GM23338 (cell line): ENCODE measurements around the gene ADIPOR2. TPM values are rescaled to one million over a fixed set of nuclear protein-coding genes. Genes with fewer than 3 reads are reported as not detected.

Experiments used
- ATAC-seq: fragments of 200-7000 bp; cut with Tn5 transposase; 3 replicates; pipeline ENCODE4 v1.9.1; 2020
- DNase-seq: peaks from one replicate; pipeline ENCODE4 v3.0.0-alpha.2; 2015; ENCODE audit warnings: low spot score
- H2AFZ ChIP-seq: fragments of 200-600 bp; sonication (generic); 2 replicates; pipeline ENCODE4 v1.8.0; 2016; ENCODE audit warnings: antibody characterized with exemption, mild to moderate bottlenecking, moderate library complexity
- H3F3A ChIP-seq: fragments of 200-600 bp; sonication (generic); replicated peaks from 2 replicates; pipeline ENCODE4 v1.8.0; 2017; ENCODE audit warnings: antibody characterized with exemption, mixed run types, low read depth
- H3K27ac ChIP-seq: fragments of 200-600 bp; sonication (generic); 2 replicates; pipeline ENCODE4 v1.6.1; 2016; ENCODE audit warnings: low read depth
- H3K27me3 ChIP-seq: fragments of 200-600 bp; sonication (generic); 2 replicates; pipeline ENCODE4 v1.8.0; 2016; ENCODE audit warnings: mild to moderate bottlenecking, mixed run types, moderate library complexity; ENCODE audit not compliant: insufficient read depth
- H3K36me3 ChIP-seq: fragments of 200-600 bp; sonication (generic); 2 replicates; pipeline ENCODE4 v1.8.0; 2016; ENCODE audit warnings: mild to moderate bottlenecking; ENCODE audit not compliant: insufficient read depth
- H3K4me1 ChIP-seq: fragments of 200-600 bp; sonication (generic); 2 replicates; pipeline ENCODE4 v1.8.0; 2016; ENCODE audit warnings: mild to moderate bottlenecking, moderate library complexity; ENCODE audit not compliant: insufficient read depth
- H3K4me2 ChIP-seq: fragments of 200-600 bp; sonication (generic); 2 replicates; pipeline ENCODE4 v1.7.1; 2017; ENCODE audit warnings: mixed run types
- H3K4me3 ChIP-seq: fragments of 200-600 bp; sonication (generic); 2 replicates; pipeline ENCODE4 v1.6.1; 2016; ENCODE audit warnings: mixed run types
- H3K79me2 ChIP-seq: fragments of 200-600 bp; sonication (generic); replicated peaks from 2 replicates; pipeline ENCODE4 v1.8.0; 2017; ENCODE audit warnings: mild to moderate bottlenecking; ENCODE audit not compliant: insufficient read depth
- H3K9me2 ChIP-seq: fragments of 200-600 bp; sonication (generic); 2 replicates; pipeline ENCODE4 v1.8.0; 2017; ENCODE audit not compliant: insufficient read depth
- H4K20me1 ChIP-seq: fragments of 200-600 bp; sonication (generic); replicated peaks from 2 replicates; pipeline ENCODE4 v1.8.0; 2017; ENCODE audit warnings: mild to moderate bottlenecking; ENCODE audit not compliant: insufficient read depth
- H3K27ac Mint-ChIP-seq: 2 replicates; pipeline ENCODE4 v1.8.0; 2020; ENCODE audit warnings: inconsistent platforms, mild to moderate bottlenecking, moderate library complexity, mixed read lengths
- H3K27me3 Mint-ChIP-seq: 3 replicates; pipeline ENCODE4 v1.8.0; 2022; ENCODE audit warnings: low read depth, mild to moderate bottlenecking, moderate library complexity, mixed read lengths, inconsistent platforms; ENCODE audit not compliant: insufficient read depth, poor library complexity
- H3K36me3 Mint-ChIP-seq: 3 replicates; pipeline ENCODE4 v1.8.0; 2021; ENCODE audit warnings: low read depth, mild to moderate bottlenecking, inconsistent platforms, moderate library complexity, mixed read lengths
- H3K4me1 Mint-ChIP-seq: 3 replicates; pipeline ENCODE4 v1.8.0; 2020; ENCODE audit warnings: mild to moderate bottlenecking, inconsistent platforms, mixed read lengths
- H3K4me3 Mint-ChIP-seq: 3 replicates; pipeline ENCODE4 v1.8.0; 2021; ENCODE audit warnings: moderate library complexity, mild to moderate bottlenecking, inconsistent platforms, mixed read lengths
- H3K9me3 Mint-ChIP-seq: 3 replicates; pipeline ENCODE4 v1.8.0; 2020; ENCODE audit warnings: moderate library complexity, mild to moderate bottlenecking, inconsistent platforms, mixed read lengths
- CREB1 ChIP-seq: fragments of 250-450 bp; sonication (Bioruptor Pico); IDR thresholded peaks from 2 replicates; pipeline ENCODE4 v1.5.0; 2020; ENCODE audit warnings: low read depth, mild to moderate bottlenecking, moderate library complexity
- CTCF ChIP-seq, 2 experiments: fragments of 200-600 bp in 1 of 2; sonication (generic) in 1 of 2; conservative IDR thresholded peaks; 2 replicates each; pipeline versions ENCODE4 v1.5.1 to v1.6.1; 2016 to 2017; ENCODE audit warnings: antibody characterized with exemption in 2 of 2, low read depth in 2 of 2, mild to moderate bottlenecking in 2 of 2, moderate library complexity in 1 of 2
- ETS1 ChIP-seq: IDR thresholded peaks from 2 replicates; pipeline ENCODE4 v1.6.1; 2016; ENCODE audit warnings: antibody characterized with exemption
- EZH2phosphoT487 ChIP-seq: fragments of 200-600 bp; sonication (generic); IDR thresholded peaks from one replicate; pipeline ENCODE4 v1.8.1; 2018; ENCODE audit warnings: antibody characterized with exemption; ENCODE audit not compliant: unreplicated experiment
- POLR2AphosphoS5 ChIP-seq: IDR thresholded peaks from 2 replicates; pipeline ENCODE4 v1.6.1; 2016; ENCODE audit warnings: antibody characterized with exemption, low read depth
- REST ChIP-seq: IDR thresholded peaks from one replicate; pipeline ENCODE4 v1.6.1; 2018; ENCODE audit warnings: antibody characterized with exemption; ENCODE audit not compliant: unreplicated experiment
- STAT1 ChIP-seq: IDR thresholded peaks from one replicate; pipeline ENCODE4 v1.6.1; 2016; ENCODE audit warnings: antibody characterized with exemption; ENCODE audit not compliant: unreplicated experiment
- ZNF114 ChIP-seq: fragments of 250-450 bp; sonication (Bioruptor Pico); IDR thresholded peaks from 2 replicates; pipeline ENCODE4 v1.5.0; 2020; ENCODE audit warnings: mild to moderate bottlenecking, moderate library complexity
- polyA plus RNA-seq: library from polyadenylated mRNA; unstranded; fragments of >200 nt; fragmentation: Nextera tagmentation; extraction: Ambion mirVana; gene quantifications from 2 replicates; pipeline ENCODE4 v1.2.1, GENCODE V29; 2016
- total RNA-seq: library from RNA; depleted of rRNA; stranded (reverse); fragments of >200 nt; shearing (Covaris generic); gene quantifications from 2 replicates; pipeline ENCODE4 v1.2.3, GENCODE V29; 2014

The ADIPOR2 gene
- total and polyA plus RNA-seq, 2 experiments from 2014 or later, result 11.7 to 36.2 TPM

GRCh38 chr12:1741154-1741949, 50.5 kb downstream of the ADIPOR2 start (continued):
- TF ChIP-seq ETS1 (no peak), POLR2AphosphoS5 (no peak), CREB1 (CRISPR knock-in tag) (no peak), ZNF114 (CRISPR knock-in tag) (no peak), CTCF (conservative IDR thresholded peaks at IDR 0.05; ENCODE audit: low read depth in 2 of 2) (no peak), STAT1 (no peak), REST (no peak)

- no peaks in the 10 kb centered on the region for H3K9me2 ChIP-seq
- Mint-ChIP-seq H3K36me3 (peaks cover 40% of the 10 kb centered on the region), H3K4me1 (peaks cover 22% of the 10 kb centered on the region), H3K27me3 (no peaks in the 10 kb centered on the region), H3K9me3 (peaks cover 22% of the 10 kb centered on the region), H3K4me3 (no peak overlapping the region), H3K27ac (no peak overlapping the region)
- H3K4me2 ChIP-seq, result no peak overlapping the region
- peak; percentile 50; the same call in 2 of the 3 replicates for ATAC-seq
- H3F3A ChIP-seq, result no peaks in the 10 kb centered on the region
- no peaks in the 10 kb centered on the region for H3K36me3 ChIP-seq
- no peak overlapping the region for H2AFZ ChIP-seq
- H3K27ac ChIP-seq, result no peak overlapping the region
- peaks cover 11% of the 10 kb centered on the region for H4K20me1 ChIP-seq
- H3K27me3 ChIP-seq, result no peaks in the 10 kb centered on the region
- DNase-seq, result peak; percentile 75
- no peaks in the 10 kb centered on the region; the same call in 1 of the 2 replicates for H3K4me1 ChIP-seq
- peaks cover 93% of the 10 kb centered on the region for H3K79me2 ChIP-seq
- H3K4me3 ChIP-seq, result no peak overlapping the region
- TF ChIP-seq EZH2phosphoT487, result no peak
Observed at GRCh38 chr12:1744932-1745331, 54.1 kb downstream of the ADIPOR2 start.
